ENCODE data around the gene HOXC12.

HOXC12 gene

DNA sequence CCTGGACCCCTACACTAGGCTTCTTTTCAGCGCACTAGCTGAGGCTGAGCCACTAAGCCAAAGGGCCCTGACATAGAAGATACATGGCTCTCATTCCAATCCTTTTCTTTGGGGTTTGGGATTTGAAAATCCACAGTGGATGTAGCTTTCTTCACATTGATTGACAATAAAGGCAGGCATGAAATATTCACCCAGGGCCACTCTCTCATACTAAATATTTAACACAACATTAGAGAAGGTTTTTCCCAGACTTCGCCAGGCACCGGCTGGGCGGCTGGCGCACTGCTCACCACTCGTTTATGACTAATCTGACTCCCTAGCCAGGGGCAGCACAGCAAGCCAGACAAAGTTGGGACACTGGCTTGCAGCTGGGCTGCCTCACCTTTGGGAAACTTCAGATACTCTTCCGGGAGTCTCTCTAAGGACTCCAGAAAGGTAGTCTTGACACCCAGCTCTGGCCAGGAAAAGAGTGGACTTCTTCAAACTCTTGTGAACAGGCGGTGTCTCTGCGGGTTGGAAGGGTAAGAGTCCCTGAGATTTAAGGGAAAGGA lies 17.5 kb downstream of the HOXC12 start:
- DNase-seq (ENCODE audit: low read depth): no peak

DNA sequence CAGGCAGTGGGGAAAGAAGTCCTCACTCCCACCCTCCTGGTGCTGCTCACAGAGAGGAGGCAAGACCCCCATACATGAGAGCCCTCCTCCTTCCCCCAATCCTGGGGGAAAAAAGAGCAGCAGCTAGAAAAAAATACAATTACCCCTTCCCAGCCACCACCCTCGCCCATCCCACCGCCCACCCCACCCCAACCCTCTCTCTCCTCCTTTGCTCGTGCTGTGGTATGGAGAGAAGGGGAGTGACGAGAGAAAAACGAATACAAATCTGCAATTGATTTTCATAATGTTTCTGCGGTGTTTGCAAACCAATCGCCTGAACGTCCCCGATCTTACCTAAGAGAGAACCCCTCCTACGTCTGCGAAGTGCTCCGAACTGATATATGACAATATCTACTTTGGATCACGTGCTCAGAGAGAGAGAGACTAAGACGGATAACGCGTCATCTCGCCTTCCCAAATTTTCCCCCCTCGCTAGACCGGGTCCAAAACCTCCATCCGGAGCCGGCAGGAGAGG lies 18.1 kb downstream of the HOXC12 start, which contains the start of gene HOXC11:
TSS of gene HOXC11 (plus strand) at position 405 of the 514 bp plus-strand sequence. CDS start 116 bp downstream, outside the sequence.
- DNase-seq (ENCODE audit: low read depth): no peak

DNA sequence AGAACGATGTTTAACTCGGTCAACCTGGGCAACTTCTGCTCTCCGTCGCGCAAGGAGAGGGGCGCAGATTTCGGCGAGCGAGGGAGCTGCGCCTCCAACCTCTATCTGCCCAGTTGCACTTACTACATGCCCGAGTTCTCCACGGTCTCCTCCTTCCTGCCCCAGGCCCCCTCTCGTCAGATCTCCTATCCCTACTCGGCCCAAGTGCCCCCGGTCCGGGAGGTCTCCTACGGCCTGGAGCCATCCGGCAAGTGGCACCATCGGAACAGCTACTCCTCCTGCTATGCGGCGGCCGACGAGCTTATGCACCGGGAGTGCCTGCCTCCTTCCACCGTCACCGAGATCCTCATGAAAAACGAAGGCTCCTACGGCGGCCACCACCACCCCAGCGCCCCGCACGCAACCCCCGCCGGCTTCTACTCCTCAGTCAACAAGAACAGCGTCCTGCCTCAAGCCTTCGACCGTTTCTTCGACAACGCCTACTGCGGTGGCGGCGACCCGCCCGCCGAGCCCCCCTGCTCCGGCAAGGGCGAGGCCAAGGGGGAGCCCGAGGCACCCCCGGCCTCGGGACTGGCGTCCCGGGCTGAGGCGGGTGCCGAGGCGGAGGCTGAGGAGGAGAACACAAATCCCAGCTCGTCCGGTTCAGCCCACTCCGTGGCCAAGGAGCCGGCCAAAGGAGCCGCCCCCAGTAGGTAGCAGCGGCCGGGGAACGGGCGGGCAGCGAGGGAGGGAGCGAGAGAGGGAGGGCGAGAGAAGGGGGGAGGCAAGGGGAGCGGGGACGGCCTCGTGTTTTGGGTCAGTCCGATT lies 18.7 kb downstream of the HOXC12 start:
- no peak for DNase-seq (ENCODE audit: low read depth)

DNA sequence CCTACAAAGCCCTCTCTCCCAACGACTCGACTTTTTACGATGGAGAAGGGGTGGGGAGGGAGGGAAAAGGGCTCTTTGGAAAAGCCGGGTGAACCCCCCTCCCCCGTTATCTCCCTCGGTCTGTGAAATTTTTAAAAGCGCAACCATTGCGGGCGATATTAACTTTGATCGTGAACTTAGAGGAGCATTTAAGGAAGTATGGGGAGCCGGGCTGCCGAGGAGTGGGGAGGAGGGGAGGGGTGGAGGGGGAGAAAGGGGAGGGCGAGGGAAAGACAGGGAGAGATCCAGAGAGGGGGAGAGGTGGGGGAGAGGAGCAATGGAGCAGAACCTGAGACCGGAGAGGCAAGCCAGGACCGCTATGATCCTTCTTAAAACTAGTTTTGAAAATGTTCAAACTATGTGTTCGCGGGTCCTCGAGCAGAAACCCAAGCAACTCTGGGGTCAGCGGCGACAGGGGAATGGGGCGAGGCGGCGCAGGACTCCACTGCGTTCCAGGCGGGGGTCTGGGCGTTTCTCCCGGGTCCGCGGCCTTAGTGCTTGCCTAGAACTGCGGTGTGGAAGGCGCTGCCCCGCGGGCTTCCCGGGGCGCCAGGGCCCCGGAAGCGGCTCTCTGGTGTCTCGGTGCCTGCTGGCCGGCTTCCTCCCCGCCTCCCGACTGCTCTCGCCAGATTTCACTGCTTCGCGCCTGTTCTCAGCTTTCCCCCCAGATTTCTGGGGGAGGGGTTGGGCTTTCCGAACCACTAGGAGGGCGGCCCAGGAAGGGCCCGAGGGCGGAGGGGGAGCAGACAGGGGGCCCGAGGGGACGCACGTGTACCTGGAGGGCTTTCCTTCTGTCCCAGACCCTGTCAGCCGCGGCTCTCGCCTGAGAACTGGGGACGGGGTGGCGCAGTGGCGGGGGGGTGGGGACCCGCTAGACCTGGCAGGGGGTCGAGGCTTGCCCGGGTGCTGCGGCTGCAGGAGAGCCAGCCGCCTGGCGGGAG lies 19.7 kb downstream of the HOXC12 start, which contains the start of gene HOTAIR:
TSS of gene HOTAIR (minus strand) at position 871 of the 980 bp plus-strand sequence.
- no peak for DNase-seq (ENCODE audit: low read depth)

DNA sequence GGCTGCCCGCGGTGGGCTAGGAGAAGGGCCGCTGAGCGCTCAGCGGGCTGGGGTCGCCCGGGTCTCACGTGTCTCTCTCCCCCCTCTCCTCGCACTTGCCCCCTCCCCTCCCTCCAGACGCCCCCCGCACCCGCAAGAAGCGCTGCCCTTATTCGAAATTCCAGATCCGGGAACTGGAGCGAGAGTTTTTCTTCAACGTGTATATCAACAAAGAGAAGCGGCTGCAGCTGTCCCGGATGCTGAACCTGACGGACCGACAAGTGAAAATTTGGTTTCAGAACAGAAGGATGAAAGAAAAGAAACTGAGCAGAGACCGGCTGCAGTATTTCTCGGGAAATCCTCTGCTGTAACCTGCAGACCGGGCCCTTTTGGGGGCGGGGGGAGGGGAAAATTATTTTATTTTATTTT lies 20.4 kb downstream of the HOXC12 start:
- DNase-seq (ENCODE audit: low read depth): no peak

DNA sequence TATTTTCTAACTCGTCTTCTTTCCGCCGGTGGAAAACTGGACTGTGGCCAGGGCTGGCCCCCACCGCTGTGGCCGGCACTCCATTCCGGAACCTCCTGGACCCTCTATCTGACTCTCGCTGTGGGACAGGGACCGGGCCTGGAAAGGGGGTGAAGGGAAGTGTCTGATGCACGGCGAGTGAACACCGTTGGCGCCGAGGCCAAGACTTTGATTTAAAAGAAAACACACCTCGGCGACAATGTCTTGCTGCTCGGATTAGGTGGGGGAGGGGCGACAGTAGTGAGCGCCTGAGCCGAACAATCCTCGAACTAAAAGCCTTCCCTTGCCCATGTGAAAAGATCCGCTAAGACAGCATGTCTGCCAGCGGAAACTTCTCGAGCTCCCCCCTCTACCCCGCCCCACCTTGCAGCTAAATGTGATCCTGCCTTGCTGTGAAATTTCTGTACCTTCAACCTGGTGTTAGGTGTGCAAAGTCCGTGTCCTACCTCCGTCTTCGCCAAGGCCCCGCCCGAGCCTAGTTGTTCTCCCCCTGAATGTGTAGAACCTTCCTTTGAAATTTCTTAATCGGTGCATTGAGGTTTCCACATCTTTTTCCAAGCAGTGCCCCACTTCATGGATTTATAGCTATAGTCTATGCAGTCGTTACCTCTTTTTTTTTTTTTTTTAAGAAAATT lies 20.9 kb downstream of the HOXC12 start:
- DNase-seq (ENCODE audit: low read depth): no peak

DNA sequence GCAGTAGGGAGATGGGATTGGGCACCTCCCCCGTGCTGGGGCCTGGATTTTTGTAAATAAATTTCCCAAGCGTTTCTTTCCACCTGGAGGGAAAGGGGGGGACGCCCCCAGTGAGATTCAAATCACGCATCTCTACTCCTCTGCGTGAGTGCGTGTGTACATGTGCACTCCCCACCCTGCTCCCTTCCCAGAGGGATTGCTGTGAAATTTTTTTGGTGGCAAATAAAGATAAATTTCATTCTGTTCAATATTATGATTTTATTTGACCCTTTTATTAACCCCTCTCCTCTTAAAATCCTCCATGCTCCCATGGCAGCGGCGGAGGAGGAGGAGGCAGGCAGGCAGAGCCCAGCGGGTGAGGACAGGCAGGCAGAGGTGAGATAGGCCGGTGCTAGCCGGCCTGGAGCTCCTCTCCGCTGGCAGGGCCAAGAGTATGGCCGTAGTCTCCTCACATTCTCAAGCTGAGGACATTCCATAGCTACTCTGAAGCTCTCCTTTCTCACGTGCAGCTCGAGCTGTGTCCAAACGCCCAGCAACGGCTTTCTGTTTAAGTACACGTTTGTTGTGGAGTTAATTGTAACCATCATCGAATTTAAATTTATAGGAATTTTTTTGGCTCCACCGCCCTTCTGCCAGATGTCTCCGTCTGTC lies 21.6 kb downstream of the HOXC12 start:
- no peak for DNase-seq (ENCODE audit: low read depth)

DNA sequence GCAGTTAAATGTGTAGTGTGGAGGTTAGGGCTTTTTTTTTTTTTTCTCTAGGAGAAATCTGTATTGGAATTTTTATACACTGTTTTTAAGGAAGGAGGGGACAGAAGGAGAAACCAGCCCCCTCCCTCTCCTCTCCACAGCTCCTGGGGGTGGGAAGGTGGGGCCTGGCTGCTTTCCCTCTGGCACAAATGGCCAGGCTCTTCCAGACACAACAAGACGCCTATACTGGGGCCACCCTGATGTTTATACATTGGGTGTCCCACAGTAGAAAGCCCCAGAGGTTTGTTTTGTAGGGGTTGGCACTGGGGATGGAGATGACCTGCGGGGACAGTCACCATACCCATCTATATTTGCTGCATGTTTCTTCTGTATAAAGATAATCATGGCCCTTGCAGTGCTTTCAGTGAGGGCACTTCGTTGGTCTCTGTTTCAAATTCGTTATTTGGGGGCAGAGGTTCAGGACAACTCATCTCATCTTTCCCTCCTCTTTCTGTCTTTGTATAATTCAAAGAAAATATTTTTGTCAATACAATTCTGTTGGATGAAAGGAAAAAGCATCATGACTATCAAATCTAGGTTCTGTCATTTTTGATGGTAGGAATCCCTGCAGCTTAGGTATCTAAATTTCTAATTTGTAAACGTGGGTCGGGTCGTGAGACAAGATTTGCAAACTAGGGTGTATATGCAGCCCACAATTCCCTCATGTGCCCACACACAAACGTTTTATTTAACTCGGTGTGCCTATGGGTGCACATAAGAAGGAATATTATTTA lies 22.3 kb downstream of the HOXC12 start:
- DNase-seq (ENCODE audit: low read depth): no peak

DNA sequence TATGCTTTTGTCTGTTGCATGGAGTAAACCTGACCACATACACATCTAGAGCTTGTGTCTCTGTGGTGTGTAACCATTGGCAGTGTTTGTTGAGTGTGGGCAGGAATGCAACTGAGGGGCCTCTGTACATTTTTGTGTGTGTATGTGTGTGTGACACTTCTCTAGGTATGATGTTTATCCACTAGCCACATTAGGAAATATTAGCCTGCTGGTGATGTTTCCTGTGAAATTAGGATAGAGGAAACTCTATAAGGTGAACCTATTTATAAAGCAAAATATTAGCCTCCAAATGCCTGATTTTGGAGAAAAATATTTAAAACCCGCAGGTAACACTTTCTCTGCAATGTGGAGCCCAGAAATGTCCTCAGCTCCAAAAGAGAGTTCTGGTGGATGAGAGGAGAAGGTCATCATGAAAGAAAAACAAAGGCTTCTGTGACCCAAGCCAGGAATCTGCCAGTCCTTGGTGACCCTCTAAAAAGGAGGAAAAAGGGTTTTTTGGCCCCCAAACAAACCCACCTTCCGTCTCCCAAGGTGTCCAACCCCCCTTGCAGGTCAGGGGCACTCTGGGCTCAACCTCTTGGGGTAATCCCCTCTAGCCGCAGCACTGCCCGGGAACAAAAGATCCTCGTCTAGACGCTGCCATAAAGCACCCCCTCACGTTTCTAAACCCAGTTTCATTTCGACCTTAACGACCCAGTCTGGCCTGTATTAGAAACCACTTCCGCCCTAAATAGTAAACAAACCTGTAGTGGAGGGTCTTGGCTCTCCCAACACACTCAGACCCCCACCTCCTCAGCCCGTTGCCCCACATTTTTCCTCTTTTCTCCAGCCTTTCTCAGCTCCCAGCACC lies 23.1 kb downstream of the HOXC12 start:
- DNase-seq (ENCODE audit: low read depth): no peak

DNA sequence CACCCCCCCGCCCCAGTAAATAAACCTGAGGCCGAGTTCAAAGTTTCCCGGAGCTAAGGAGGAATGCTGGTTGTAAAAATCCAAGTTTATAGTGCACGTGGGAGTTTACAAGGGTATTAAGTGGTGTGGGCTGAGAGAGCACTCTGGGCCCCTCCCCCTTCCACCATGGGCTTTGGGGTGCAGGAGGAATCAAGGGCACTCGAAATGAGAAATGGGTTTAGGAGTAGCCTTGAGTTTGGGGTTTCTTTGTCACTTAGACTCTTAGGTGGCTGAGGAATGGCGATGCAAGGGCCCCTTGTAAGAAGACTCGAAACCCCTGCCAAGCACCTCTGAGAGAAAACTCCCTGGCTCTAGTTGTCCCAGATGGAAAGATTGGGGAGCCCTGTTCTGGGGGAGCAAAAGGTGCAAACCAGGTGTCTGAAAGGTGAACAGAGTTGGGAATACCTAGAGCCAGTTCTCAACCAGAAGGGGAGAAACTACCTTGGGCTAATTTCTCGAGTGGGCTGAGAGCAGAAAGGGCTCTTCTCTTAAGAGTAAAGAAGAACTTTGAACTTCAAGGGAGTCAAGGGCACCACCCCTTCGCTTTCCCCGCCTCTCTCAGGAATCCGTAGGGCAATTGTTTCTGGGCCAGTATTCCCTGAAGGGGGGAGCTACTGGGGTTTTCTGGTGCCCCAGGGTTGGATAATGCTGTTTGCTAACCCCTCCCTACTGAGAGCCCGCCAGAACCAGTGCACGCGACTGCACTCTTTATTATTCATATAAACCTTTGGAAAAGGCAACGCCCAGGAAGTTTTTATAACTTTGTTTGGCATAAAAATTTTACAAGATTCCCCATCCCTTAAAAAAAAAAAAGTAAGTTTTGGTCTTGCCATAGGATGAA lies 24.0 kb downstream of the HOXC12 start:
- no peak for DNase-seq (ENCODE audit: low read depth)

DNA sequence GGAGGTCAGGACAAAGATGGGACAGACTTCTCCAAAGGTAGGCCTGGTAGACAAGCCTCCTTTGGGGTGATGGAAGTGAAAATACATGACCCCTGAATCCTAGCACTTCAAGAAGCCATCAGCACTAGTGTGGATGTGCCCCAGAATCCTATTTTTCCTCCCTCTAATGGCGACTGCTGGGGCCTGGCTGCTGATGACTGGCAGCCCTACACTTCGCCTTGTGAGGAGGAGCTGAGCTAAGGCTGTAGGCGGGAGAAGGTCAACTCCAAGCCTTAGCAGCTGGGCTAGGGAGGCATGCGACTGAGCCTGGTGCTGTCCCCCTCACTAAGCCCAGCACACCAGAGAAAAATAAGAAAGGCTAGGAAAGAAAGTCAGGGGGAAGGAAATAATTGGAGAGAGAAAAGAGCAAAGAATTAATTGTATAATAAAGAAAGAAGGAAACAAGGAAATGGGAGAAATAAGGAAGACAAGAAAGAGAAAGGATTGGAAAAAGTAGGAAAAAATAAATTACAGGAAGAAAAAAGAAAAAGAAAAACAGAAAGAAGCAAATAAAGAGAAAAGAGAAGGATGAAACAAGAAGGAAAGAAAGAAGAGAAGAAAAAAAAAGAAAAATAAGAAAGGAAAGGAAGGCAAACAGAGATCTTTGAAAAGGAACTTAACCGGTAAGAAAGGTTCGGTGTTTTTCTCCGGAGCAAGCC lies 25.6 kb downstream of the HOXC12 start:
- DNase-seq (ENCODE audit: low read depth): no peak

DNA sequence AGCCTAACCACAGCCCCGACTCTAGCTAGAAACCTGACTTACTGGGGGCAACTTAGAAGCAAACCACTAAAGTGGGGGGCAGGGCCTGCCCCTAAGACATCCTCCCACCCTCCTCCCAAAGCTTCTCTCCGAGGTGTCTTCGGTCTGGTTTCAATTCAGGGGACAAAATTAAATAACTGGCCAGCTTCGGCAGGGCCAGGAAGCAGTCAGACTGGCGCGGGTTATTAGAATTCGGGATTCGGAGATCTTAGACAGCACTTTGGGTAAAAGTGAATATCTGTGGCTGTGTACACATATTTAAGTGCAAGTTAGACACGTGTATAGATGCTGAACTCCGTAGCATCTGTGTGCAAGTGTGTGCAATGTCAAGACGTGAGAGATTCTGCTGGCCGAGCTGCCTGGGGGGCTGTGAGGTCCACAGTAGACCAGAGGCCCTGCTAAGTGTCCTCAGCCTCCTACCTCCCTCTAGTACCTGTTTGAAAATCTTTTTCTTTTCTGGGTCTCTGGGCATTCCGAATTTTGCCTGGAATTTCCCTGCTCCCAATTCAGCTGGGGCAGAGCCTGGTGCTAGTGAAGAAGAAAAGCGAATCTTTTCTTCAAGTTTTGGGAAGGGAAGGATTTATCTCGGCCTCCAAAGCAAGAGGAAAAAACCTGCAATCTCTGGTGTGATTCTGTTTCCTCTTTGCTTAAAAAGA lies 26.2 kb downstream of the HOXC12 start:
- no peak for DNase-seq (ENCODE audit: low read depth)

DNA sequence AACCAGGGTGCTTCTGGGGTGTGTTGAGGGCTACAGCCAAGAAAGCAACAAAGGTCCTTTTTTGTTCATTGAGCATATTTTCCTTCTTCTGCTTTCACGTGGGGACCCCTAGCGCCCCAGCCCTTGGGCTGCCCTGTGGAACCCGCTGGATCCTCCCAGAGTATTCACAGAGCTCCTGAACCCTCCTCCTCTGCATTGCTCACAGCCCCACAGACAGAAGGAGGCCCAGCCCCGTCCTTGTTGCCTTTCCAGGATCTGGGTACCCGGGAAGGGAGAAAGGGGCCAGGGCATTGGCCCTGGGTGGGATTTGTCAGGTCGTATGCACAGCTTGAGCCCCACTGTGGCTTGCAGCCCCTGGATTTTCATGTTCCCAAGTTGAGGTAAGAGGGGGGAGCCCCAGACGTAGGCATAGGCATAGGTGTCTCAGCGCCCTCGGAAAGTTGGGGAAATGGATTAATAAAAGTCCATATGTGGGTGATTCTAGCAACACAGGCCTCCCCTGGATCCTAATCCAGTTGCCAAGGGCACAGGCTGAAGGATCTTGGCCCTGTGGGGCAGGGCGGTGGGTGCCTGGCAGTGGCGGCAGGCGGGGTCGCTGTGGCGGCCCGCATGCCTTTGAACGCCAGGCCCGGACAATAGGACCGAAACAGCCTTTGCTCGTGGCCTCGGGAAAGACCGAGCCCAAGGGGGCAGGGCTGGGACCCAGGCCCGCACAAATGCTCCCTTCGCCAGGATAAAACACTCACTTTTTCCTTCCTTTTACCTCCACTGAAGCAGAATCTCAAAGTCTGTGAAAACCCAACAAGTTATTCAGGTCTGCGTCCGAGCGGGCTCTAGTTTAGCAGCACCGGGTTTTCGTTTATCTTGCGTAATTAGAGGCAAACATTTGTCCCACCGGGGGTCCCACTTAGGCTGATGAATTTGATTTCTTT lies 27.2 kb downstream of the HOXC12 start:
- DNase-seq (ENCODE audit: low read depth): no peak

DNA sequence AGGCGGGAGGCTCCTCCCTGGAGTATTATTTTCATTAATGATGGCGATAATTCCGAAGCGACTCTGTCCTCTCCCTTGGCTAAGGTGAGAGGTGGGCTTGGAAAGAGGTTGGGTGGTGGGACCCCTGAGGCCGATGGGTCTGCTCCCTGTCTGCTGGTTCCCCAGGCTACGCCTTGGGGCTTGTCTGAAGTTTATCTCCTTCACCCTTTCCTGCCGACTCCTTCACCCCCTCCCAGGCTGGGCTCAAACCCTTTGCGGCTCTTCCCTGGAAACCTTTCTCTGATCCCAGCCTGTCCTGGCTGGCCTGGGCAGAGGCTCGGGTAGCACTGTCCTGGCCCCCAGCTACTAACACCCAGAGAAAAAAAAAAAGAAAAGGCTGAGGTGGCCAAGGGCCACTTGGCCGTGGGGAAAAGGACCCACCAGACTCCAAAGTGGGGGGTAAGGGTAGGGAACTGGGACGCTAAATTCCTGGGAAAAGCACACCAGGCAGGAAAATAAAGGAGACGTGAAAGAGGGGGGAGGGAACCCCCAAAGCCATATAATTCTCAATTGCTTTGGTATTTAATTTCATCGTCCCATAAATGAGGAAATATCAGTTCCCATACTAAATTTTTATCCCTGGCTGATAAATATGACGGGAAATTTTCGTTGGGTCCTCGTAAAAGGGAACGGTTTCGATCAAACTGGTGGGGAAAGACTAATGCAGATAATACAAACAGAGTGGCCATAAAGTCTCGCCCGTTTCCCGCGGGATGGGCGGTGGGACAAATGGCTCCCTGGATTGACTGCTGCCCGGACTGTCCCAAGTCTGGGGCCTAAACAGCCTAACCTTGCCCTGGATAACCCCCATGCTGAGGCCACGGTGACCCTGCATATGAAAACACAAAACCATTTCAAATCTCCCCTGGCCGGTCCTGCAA lies 28.2 kb downstream of the HOXC12 start:
- no peak for DNase-seq (ENCODE audit: low read depth)

DNA sequence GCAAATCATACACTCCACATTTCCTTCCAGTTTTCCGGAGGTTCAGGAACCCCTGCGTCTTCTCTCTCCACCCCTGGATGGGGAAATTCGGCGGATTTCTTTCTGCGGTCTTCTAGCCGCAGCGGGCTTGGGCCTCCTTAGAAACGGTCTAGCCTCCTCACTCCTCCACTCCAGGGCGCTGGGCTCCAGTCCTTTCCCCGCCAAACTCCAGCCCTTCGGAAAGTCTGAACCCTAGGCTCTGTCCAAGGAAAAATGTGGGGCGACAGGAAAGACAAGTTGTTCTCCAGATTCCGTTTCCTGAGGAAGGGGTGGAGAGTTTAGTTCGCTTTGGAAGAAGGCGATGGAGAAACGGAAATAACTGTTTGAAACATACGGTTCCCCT lies 28.9 kb downstream of the HOXC12 start:
- no peak for DNase-seq (ENCODE audit: low read depth)
